GM20431 (cell line): Measurements from ENCODE around the gene ITPR3.

Experiments used
- in situ Hi-C: fragments of 300-500 bp; cut with MseI, MboI; formaldehyde crosslinking; loops from one replicate; pipeline ENCODE4 v1.15.0; 2020; ENCODE audit warnings: low sequenced_read_pairs; ENCODE audit not compliant: unreplicated experiment

The ITPR3 gene

GRCh38 chr6:33742837-33743236, 121.7 kb downstream of the ITPR3 start:
- in situ Hi-C loops, result no loop called here

DNA sequence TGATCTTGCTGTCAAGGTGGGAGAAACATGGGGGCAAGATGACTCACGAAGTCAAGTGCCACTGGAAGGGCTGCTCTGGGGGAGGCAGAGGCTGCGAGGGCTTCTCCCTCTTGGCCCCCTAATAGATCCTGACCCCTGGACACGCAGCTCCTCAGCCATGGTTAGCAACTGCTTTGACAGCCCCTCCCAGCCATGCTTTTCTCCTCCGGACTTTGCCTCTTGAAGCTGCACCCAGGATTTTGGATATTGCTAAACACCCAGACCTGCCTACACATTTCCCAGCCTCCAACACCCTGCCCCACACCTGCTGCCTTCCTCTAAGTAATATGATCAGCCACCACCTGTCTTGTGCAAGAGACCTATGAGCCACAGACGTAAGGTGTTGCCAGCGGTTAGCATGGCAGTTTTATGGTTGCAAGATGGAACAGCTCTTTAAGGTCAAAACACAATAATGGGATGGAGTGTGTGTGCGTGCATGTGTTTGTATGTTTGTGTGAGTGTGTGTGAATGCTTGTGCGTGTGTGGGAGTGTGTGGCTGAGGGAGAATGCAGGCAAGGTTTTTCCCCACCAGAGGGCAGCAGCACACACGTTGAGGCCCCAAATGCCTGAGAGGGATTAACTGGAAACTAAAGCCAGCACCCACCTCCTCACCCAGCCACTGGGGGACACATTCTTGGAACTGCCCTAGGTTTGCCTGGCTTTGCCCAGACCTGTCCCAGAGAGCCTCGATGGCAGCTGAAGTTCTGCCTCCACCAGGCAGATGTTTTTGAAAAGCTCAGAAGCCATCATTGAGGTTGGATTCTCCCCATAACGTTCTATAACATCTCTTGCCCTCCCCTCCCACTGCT, 123.1 kb downstream of the ITPR3 start:
- in situ Hi-C loops, result no loop called here

DNA sequence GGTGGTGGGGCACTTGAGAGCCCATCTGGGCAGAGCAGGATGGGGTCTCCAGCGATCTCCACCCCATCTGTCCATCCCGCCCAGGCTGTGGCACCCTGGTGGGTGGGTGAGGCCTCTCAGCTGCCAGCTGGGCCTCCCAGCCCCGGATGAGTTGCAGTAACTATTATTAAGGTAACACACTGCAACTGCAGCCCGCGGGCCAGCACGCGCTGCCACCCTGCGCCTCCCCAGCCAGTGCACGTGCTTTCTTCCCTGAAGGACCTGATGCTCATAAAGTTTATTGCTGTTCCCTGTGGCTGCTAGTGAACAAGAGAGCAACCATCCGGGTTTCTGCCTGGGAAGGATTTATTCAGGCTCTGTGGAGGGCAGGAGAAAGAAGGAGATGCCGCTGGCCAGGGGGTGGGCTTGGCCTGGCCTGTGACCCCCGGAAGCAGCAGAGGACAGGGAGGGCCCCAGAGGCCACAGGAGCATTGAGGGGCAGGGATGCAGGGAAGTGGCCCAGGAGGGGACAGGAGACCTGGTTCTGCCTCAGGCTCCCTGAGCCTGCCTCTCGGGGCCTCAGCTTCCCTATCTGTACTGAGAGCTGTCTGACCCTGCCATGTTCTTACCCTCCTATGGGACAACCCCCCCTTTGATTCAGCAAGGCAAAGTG, 123.9 kb downstream of the ITPR3 start:
- in situ Hi-C loops, result no loop called here

GRCh38 chr6:33745548-33745947, 124.4 kb downstream of the ITPR3 start:
- in situ Hi-C loops, result no loop called here
